BJ (cell line): ENCODE results near the gene CCNL2. TPM values are rescaled to one million over a fixed set of nuclear protein-coding genes. Genes with fewer than 3 reads are reported as not detected.
"Not testable (repeated sequence)": the region's sequence is repeated elsewhere in the genome, so short reads cannot be mapped to it uniquely, and the experiment has no call there.

Experiments
- CTCF ChIA-PET: fragments of 350-600 bp; formaldehyde crosslinking; extraction: SDS; loops from one replicate; lab custom pipeline; 2021; ENCODE audit warnings: antibody characterized with exemption, inconsistent platforms; lab: Yijun Ruan, JAX
- POLR2A ChIA-PET: fragments of 300-600 bp; sonication (Branson Sonifier 250); formaldehyde crosslinking; extraction: SDS; loops from one replicate; lab custom pipeline; 2021; ENCODE audit warnings: antibody characterized with exemption; lab: Charles Lee
- DNase-seq: peaks from one replicate; pipeline ENCODE4 v3.0.0-alpha.2; 2011; ENCODE audit warnings: low read depth
- H3K27me3 ChIP-seq: 2 replicates; pipeline ENCODE4 v1.6.0; 2011; ENCODE audit warnings: low read length; ENCODE audit not compliant: control insufficient read depth, insufficient read depth
- H3K36me3 ChIP-seq: 2 replicates; pipeline ENCODE4 v1.5.1; 2011; ENCODE audit warnings: low read length; ENCODE audit not compliant: control insufficient read depth, insufficient read depth
- H3K4me3 ChIP-seq: 2 replicates; pipeline ENCODE4 v1.5.1; 2011; ENCODE audit warnings: low read depth, mild to moderate bottlenecking, control low read depth, low read length
- polyA plus RNA-seq: library from polyadenylated mRNA; depleted of rRNA; stranded (reverse); fragments of >200 nt; gene quantifications from 2 replicates; pipeline ENCODE4 v1.2.3, GENCODE V29; 2011
- TF ChIP-seq, protein P1 (sequence below): IDR thresholded peaks from 2 replicates; pipeline ENCODE4 v1.5.1; 2011; ENCODE audit warnings: low read depth, mild to moderate bottlenecking, control low read depth, inconsistent platforms, low read length, moderate library complexity; ENCODE audit not compliant: insufficient read depth

CCNL2 gene
- polyA plus RNA-seq, 1 experiment = 175 TPM

GRCh38 chr1:1419813-1420653 lies 20.9 kb upstream of the CCNL2 start:
- Histone ChIP-seq H3K27me3 (no peaks in the 10 kb centered on the region), H3K4me3 (no peak overlapping the region), H3K36me3 (no peaks in the 10 kb centered on the region)
- DNase-seq = no peak
- CTCF ChIA-PET = interaction anchor here (0.8 kb wide), 1 partner anchor 9 kb away, joined by 3 read pairs; no protein-coding TSS in a partner anchor
- POLR2A ChIA-PET = no interaction called here
- TF ChIP-seq, protein P1, sequence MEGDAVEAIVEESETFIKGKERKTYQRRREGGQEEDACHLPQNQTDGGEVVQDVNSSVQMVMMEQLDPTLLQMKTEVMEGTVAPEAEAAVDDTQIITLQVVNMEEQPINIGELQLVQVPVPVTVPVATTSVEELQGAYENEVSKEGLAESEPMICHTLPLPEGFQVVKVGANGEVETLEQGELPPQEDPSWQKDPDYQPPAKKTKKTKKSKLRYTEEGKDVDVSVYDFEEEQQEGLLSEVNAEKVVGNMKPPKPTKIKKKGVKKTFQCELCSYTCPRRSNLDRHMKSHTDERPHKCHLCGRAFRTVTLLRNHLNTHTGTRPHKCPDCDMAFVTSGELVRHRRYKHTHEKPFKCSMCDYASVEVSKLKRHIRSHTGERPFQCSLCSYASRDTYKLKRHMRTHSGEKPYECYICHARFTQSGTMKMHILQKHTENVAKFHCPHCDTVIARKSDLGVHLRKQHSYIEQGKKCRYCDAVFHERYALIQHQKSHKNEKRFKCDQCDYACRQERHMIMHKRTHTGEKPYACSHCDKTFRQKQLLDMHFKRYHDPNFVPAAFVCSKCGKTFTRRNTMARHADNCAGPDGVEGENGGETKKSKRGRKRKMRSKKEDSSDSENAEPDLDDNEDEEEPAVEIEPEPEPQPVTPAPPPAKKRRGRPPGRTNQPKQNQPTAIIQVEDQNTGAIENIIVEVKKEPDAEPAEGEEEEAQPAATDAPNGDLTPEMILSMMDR = no peak

- TF ChIP-seq, protein P1 = no peak
- Histone ChIP-seq H3K27me3 (no peaks in the 10 kb centered on the region), H3K36me3 (no peaks in the 10 kb centered on the region), H3K4me3 (no peak overlapping the region)
- no peak for DNase-seq
- ChIA-PET POLR2A (no interaction called here), CTCF (no interaction called here)
Measured at GRCh38 chr1:1419363-1419812, 20.3 kb upstream of the CCNL2 start.

DNA sequence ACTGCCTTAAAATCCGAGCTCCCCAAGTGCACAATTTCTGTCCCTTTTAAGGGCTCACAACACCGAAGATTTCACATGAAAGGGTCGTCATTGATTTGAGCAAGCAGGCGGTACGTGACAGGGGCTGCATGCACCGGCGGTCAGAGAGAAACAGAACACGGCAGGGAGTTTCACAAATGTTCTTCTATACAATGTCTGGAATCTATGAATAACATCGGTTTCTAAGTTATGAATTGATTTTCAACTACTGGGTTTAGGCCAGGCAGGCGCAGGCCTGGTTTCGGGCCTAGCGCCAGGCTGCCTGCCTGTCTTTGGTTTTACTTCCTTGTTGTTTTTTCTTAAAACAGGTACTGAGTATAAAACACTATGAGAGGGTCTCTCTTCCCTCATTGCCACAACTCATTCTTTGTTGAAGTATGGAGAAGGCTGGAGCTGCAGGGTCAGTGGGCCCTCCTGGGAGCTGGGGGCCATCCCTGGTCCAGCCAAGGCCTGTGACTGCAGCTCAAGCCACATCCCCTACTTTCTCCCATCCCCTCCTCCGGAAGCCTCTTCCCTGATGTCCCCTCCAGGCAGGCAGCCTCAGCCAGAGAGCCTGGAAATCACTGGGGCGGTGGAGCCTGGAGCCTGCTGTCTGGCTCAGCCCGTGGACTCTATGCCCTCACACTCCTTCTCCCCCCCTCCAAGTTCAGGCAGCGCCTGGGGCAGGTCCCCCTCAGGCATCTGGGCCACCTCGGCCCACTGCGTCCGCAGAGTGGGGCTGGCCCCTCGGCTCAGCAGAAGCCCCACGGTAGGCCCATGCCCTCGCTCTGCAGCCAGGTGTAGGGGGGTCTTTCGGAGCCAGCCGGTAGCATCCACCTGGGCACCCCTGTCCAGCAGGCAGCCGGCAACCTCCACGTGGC lies 19.6 kb upstream of the CCNL2 start:
- TF ChIP-seq, protein P1 = no peak
- no peak for DNase-seq
- no peaks in the 10 kb centered on the region for H3K36me3 ChIP-seq
- POLR2A ChIA-PET = no interaction called here
- H3K27me3 ChIP-seq = no peaks in the 10 kb centered on the region
- CTCF ChIA-PET = no interaction called here
- H3K4me3 ChIP-seq = no peak overlapping the region

GRCh38 chr1:1417825-1418463 lies 18.8 kb upstream of the CCNL2 start:
- DNase-seq, H3K27me3 ChIP-seq, H3K36me3 ChIP-seq, POLR2A ChIA-PET, CTCF ChIA-PET, H3K4me3 ChIP-seq: not testable (repeated sequence)

- DNase-seq, H3K36me3 ChIP-seq, H3K4me3 ChIP-seq, H3K27me3 ChIP-seq, CTCF ChIA-PET, POLR2A ChIA-PET: not testable (repeated sequence)
Measured at GRCh38 chr1:1417396-1417795, 18.3 kb upstream of the CCNL2 start.
